SK-N-SH (cell line): Measurements from ENCODE around the gene C19orf33.

Experiments
- ELF1 ChIP-seq: IDR thresholded peaks from 2 replicates; pipeline ENCODE4 v1.4.0; 2012
- EP300 ChIP-seq, 2 experiments: IDR thresholded peaks; 2 replicates each; pipeline versions ENCODE4 v1.4.0 to v1.6.1; 2012; ENCODE audit warnings: borderline replicate concordance in 1 of 2, low read depth in 1 of 2, low read length in 1 of 2
- EZH2phosphoT487 ChIP-seq: fragments of 200-600 bp; sonication (generic); IDR thresholded peaks from 2 replicates; pipeline ENCODE4 v1.6.1; 2017; ENCODE audit warnings: low read depth, mixed run types, mild to moderate bottlenecking, antibody characterized with exemption, moderate library complexity, borderline replicate concordance
- GATA2 ChIP-seq: sonication (generic); formaldehyde crosslinking; IDR thresholded peaks from 2 replicates; pipeline ENCODE4 v1.5.0; 2020; ENCODE audit warnings: mild to moderate bottlenecking, missing genetic modification reagents
- JUND ChIP-seq: IDR thresholded peaks from 2 replicates; pipeline ENCODE4 v1.4.0; 2012
- NRF1 ChIP-seq: IDR thresholded peaks from 2 replicates; pipeline ENCODE4 v1.6.1; 2012; ENCODE audit warnings: low read depth, mild to moderate bottlenecking, low read length
- POLR2AphosphoS5 ChIP-seq: IDR thresholded peaks from 2 replicates; pipeline ENCODE4 v1.6.1; 2012; ENCODE audit warnings: low read depth, low read length
- RAD21 ChIP-seq: IDR thresholded peaks from 2 replicates; pipeline ENCODE4 v1.6.1; 2012; ENCODE audit warnings: mild to moderate bottlenecking, low read length
- RFX5 ChIP-seq: IDR thresholded peaks from 2 replicates; pipeline ENCODE4 v1.6.1; 2012; ENCODE audit warnings: mild to moderate bottlenecking, improper control_type of control experiment, low read length
- TF ChIP-seq, protein P1 (sequence below): IDR thresholded peaks from 2 replicates; pipeline ENCODE4; 2012
- TF ChIP-seq, protein P2 (sequence below): IDR thresholded peaks from 2 replicates; pipeline ENCODE4 v1.4.0; 2012; ENCODE audit warnings: low read depth, borderline replicate concordance
- TF ChIP-seq, protein P3 (sequence below): fragments of 200-600 bp; sonication (generic); IDR thresholded peaks from 2 replicates; pipeline ENCODE4 v1.6.1; 2017; ENCODE audit warnings: antibody characterized with exemption, mild to moderate bottlenecking, moderate library complexity
- TF ChIP-seq, protein P4 (sequence below): IDR thresholded peaks from 2 replicates; pipeline ENCODE4 v1.6.1; 2012; ENCODE audit warnings: mild to moderate bottlenecking, low read depth, low read length, moderate library complexity

DNA sequence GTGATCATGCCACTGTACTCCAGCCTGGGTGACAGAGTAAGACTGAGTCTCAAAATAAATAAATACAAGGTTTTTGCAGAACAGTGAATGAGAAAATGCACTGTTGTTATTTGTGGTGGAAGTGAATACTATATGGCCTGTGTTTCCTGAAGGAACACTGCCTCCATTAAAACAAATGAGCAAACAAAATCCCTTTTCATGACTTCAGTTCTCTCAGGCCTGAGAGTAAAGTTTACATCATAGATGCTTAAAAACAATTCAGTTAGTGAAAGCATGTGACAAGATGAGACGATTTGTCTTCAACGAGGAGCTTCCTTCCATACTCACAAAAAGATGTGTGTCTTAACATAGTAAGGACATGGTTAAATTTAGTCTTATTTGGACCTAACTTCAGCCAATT lies 25.3 kb upstream of the C19orf33 start:
- TF ChIP-seq RFX5 (no peak), ELF1 (no peak), EP300 (IDR thresholded peaks at IDR 0.05; ENCODE audit: borderline replicate concordance in 1 of 2, low read depth in 1 of 2, low read length in 1 of 2) (no peak), RAD21 (no peak), GATA2 (CRISPR knock-in tag) (no peak), NRF1 (no peak), EZH2phosphoT487 (no peak), POLR2AphosphoS5 (no peak), JUND (no peak)
- TF ChIP-seq, protein P1, sequence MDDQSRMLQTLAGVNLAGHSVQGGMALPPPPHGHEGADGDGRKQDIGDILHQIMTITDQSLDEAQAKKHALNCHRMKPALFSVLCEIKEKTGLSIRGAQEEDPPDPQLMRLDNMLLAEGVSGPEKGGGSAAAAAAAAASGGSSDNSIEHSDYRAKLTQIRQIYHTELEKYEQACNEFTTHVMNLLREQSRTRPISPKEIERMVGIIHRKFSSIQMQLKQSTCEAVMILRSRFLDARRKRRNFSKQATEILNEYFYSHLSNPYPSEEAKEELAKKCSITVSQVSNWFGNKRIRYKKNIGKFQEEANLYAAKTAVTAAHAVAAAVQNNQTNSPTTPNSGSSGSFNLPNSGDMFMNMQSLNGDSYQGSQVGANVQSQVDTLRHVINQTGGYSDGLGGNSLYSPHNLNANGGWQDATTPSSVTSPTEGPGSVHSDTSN: no peak
- TF ChIP-seq, protein P2, sequence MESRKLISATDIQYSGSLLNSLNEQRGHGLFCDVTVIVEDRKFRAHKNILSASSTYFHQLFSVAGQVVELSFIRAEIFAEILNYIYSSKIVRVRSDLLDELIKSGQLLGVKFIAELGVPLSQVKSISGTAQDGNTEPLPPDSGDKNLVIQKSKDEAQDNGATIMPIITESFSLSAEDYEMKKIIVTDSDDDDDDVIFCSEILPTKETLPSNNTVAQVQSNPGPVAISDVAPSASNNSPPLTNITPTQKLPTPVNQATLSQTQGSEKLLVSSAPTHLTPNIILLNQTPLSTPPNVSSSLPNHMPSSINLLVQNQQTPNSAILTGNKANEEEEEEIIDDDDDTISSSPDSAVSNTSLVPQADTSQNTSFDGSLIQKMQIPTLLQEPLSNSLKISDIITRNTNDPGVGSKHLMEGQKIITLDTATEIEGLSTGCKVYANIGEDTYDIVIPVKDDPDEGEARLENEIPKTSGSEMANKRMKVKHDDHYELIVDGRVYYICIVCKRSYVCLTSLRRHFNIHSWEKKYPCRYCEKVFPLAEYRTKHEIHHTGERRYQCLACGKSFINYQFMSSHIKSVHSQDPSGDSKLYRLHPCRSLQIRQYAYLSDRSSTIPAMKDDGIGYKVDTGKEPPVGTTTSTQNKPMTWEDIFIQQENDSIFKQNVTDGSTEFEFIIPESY: no peak
- TF ChIP-seq, protein P3, sequence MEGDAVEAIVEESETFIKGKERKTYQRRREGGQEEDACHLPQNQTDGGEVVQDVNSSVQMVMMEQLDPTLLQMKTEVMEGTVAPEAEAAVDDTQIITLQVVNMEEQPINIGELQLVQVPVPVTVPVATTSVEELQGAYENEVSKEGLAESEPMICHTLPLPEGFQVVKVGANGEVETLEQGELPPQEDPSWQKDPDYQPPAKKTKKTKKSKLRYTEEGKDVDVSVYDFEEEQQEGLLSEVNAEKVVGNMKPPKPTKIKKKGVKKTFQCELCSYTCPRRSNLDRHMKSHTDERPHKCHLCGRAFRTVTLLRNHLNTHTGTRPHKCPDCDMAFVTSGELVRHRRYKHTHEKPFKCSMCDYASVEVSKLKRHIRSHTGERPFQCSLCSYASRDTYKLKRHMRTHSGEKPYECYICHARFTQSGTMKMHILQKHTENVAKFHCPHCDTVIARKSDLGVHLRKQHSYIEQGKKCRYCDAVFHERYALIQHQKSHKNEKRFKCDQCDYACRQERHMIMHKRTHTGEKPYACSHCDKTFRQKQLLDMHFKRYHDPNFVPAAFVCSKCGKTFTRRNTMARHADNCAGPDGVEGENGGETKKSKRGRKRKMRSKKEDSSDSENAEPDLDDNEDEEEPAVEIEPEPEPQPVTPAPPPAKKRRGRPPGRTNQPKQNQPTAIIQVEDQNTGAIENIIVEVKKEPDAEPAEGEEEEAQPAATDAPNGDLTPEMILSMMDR: no peak
- TF ChIP-seq, protein P4, sequence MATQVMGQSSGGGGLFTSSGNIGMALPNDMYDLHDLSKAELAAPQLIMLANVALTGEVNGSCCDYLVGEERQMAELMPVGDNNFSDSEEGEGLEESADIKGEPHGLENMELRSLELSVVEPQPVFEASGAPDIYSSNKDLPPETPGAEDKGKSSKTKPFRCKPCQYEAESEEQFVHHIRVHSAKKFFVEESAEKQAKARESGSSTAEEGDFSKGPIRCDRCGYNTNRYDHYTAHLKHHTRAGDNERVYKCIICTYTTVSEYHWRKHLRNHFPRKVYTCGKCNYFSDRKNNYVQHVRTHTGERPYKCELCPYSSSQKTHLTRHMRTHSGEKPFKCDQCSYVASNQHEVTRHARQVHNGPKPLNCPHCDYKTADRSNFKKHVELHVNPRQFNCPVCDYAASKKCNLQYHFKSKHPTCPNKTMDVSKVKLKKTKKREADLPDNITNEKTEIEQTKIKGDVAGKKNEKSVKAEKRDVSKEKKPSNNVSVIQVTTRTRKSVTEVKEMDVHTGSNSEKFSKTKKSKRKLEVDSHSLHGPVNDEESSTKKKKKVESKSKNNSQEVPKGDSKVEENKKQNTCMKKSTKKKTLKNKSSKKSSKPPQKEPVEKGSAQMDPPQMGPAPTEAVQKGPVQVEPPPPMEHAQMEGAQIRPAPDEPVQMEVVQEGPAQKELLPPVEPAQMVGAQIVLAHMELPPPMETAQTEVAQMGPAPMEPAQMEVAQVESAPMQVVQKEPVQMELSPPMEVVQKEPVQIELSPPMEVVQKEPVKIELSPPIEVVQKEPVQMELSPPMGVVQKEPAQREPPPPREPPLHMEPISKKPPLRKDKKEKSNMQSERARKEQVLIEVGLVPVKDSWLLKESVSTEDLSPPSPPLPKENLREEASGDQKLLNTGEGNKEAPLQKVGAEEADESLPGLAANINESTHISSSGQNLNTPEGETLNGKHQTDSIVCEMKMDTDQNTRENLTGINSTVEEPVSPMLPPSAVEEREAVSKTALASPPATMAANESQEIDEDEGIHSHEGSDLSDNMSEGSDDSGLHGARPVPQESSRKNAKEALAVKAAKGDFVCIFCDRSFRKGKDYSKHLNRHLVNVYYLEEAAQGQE: no peak
